Measurements from ENCODE around the gene SCRG1.

- no peak for TF ChIP-seq SUZ12 (IDR thresholded peaks at IDR 0.05; ENCODE audit: extremely low read depth, insufficient read depth, insufficient read length)
- TF ChIP-seq YY1 (IDR thresholded peaks at IDR 0.05; ENCODE audit: insufficient read depth, insufficient read length), result no peak
- TF ChIP-seq ZNF274 (IDR thresholded peaks at IDR 0.05; ENCODE audit: low read depth, low read length), result no peak
These were observed 35.3 kb upstream of the SCRG1 start for GRCh38 chr4:173434231-173434630.

All from NT2/D1 (cell line).